HFF-Myc (cell line): ENCODE data around the gene SCD5.

Source experiments
- DNase-seq: peaks from one replicate; pipeline ENCODE4 v3.0.0-alpha.2; 2011; ENCODE audit warnings: low read depth; ENCODE audit errors: extremely low read depth
- H3K4me3 ChIP-seq: replicated peaks from 2 replicates; pipeline ENCODE4 v1.5.1; 2011; ENCODE audit warnings: low read depth, mild to moderate bottlenecking, control low read depth, low read length
- TF ChIP-seq, protein P1 (sequence below): IDR thresholded peaks from 2 replicates; pipeline ENCODE4 v1.5.1; 2012; ENCODE audit warnings: mild to moderate bottlenecking, low read depth, low read length, control low read depth; ENCODE audit errors: missing control alignments

Gene SCD5

DNA sequence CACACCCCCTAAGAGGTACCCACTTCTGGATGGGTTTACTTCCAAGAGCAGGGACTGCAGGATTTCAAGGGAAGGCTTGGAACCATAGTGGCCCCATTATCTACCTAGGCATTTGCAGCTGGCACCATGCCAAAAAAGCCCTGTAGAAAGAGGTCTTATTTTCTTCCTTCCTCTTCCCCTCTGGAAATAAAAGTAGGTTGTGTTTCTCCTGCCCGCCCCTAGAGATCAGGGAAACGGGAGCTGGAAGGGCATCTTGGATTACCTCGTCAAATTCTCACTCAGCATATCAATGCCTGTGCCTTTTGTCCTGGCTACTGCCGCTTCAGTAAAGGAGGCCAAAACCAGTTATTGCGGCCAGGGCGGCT, 1.6 kb downstream of the SCD5 start:
- no peak for DNase-seq
- TF ChIP-seq, protein P1, sequence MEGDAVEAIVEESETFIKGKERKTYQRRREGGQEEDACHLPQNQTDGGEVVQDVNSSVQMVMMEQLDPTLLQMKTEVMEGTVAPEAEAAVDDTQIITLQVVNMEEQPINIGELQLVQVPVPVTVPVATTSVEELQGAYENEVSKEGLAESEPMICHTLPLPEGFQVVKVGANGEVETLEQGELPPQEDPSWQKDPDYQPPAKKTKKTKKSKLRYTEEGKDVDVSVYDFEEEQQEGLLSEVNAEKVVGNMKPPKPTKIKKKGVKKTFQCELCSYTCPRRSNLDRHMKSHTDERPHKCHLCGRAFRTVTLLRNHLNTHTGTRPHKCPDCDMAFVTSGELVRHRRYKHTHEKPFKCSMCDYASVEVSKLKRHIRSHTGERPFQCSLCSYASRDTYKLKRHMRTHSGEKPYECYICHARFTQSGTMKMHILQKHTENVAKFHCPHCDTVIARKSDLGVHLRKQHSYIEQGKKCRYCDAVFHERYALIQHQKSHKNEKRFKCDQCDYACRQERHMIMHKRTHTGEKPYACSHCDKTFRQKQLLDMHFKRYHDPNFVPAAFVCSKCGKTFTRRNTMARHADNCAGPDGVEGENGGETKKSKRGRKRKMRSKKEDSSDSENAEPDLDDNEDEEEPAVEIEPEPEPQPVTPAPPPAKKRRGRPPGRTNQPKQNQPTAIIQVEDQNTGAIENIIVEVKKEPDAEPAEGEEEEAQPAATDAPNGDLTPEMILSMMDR = no peak
- peak overlapping the region; percentile 61 for H3K4me3 ChIP-seq

DNA sequence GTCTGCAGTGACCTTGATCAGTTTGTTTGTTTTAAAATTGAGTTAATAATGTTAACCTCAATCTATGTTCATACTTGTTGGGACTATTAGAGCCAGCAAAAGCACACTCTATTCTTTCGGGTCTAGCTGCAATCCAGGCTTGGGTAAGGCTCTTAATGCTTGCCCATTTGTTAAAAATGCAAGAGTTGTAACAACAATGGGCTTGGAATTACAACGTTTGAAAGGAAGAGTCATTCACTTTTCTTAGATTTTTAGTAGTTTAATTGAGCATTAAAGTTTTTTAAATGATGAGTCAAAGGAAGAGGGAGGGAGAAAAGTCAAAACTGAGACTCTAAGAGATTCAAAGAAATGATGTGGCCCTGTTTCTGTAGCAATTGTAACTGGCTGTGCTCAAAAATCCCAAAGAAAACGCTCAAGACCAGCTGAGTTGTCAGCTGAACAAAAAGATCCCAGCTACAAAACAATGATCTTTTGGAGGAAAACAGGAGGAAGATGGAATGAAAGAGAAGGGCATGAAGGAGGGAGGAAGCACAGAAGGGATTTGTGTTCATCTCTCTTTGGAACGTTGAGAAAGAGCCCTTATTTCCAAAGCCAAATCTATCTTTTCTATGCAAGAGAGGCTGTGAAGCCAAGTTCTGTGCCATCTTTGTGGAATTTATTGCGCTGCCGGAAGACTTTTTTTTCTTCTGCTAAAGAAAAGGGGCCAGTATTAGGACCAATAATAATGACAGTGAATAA, 5.5 kb downstream of the SCD5 start:
- no peak overlapping the region for H3K4me3 ChIP-seq
- TF ChIP-seq, protein P1 = no peak
- DNase-seq = no peak

DNA sequence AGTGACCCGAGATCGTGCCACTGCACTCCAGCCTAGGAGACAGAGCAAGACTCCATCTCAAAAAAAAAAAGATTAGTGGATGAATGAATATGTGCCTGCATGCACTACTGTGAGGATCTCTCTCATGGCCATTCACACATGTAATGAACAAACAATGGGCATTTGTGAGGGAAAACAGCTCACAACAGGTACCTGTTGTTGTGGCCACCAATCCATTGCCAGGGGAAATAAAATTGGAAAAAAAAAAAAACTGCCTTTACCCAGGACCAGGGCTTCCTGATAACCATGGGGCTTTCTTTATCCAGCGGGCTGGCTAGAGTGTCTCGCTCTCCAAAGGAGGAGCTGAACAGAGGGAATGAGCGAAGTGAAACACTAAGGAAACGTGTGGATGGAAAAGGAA, 7.4 kb downstream of the SCD5 start:
- no peak for DNase-seq
- TF ChIP-seq, protein P1 = no peak
- no peak overlapping the region for H3K4me3 ChIP-seq

DNA sequence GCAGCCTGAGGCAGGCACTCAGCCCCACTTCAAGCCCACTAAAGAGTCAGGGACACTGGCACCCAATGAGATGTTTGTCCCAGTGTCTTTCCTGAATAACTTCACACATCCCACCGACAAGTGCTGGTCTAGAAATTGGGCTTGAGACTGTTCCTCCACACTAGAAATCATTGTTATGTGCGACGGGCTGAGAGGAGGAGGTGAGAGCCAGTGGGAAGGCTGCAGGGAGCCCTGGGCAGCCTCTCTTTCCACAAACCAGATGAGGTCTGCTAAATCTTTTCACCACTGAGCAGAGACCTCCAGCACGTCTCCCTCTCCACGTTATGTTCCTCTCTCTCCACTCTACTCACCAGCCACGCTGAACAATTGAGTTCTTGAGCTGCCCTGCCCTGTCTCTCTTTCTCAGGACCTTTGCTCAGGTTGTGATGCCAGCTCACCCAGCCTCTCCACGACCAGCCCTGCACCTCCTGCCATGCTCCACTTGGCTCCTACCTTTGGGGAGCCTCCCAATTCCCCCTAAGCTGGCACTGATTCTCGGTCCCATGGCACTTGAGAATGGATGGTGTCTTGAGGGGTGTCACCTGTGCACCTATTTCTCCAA, 8.4 kb downstream of the SCD5 start:
- no peak for DNase-seq
- TF ChIP-seq, protein P1 = no peak
- no peak overlapping the region for H3K4me3 ChIP-seq

DNA sequence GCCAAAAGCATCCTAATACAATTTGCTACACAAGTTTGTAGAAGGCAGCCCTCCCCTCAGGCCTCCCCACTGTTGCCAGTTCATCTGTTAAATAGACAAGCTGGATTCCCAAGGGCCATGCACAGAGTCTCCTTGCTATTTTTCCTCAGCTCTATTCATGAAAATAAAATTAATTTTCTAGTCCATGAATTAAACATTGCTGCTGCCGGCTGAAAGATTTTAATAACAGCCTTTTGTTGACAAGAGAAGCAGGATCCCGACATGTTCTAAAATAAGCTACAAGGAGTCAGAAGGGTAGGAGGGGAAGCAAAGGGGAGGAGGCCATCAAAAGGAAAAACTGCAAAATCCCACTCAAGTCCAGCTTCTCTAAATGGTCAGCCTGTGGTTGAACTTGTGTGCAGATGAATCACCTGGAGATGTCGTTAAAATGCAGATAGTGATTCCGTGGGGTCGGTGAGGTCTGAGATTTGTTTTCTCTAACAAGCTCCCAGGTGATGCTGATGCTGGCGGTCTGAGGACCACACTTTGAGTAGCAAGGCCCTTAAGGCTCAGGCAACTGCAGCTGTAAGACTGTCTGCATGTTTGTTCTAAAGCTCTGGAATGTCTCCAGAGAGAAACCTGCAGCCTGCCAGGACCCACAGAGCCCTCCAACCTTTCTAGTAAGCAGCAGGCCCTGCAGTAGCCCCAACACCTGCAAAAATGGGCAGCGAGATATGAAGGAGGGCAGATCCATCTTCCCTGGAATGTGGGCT, 9.4 kb downstream of the SCD5 start:
- H3K4me3 ChIP-seq = no peak overlapping the region
- TF ChIP-seq, protein P1 = no peak
- no peak for DNase-seq

GRCh38 chr4:82787342-82787741, 11.3 kb downstream of the SCD5 start:
- no peak overlapping the region for H3K4me3 ChIP-seq
- DNase-seq = no peak
- TF ChIP-seq, protein P1 = no peak
